ENCODE results near the gene GPC4. TPM values are rescaled to one million over a fixed set of nuclear protein-coding genes. Genes with fewer than 3 reads are reported as not detected.

The GPC4 gene
- total RNA-seq, 4 donors from 2014 or later = 6.6 to 27.6 (median 11.1) TPM

DNA sequence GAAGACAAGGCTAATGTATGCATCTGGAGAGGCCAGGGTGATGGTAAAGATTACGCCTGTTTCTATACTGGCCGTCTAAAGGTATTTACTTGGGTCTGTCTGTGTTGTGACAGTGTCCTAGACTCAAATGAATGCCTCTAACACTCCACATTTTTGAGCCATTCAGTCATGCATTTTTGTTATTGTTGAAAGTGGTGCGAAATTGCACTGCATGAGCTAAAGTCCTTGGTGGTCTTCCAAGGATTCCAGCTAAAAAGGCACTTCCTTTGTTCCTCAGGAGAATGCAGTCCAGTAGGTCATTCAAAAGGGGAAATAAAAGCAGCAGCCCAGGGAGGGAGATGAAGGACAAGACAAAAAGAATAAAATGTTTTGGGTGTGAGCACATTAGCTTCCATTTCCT, 3.0 kb downstream of the GPC4 start:
- no peak for DNase-seq (ENCODE audit: low spot score)
- TF ChIP-seq, protein P1, sequence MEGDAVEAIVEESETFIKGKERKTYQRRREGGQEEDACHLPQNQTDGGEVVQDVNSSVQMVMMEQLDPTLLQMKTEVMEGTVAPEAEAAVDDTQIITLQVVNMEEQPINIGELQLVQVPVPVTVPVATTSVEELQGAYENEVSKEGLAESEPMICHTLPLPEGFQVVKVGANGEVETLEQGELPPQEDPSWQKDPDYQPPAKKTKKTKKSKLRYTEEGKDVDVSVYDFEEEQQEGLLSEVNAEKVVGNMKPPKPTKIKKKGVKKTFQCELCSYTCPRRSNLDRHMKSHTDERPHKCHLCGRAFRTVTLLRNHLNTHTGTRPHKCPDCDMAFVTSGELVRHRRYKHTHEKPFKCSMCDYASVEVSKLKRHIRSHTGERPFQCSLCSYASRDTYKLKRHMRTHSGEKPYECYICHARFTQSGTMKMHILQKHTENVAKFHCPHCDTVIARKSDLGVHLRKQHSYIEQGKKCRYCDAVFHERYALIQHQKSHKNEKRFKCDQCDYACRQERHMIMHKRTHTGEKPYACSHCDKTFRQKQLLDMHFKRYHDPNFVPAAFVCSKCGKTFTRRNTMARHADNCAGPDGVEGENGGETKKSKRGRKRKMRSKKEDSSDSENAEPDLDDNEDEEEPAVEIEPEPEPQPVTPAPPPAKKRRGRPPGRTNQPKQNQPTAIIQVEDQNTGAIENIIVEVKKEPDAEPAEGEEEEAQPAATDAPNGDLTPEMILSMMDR (IDR thresholded peaks at IDR 0.05) = no peak
- no peak for ATAC-seq (ENCODE audit: low FRiP score)

DNA sequence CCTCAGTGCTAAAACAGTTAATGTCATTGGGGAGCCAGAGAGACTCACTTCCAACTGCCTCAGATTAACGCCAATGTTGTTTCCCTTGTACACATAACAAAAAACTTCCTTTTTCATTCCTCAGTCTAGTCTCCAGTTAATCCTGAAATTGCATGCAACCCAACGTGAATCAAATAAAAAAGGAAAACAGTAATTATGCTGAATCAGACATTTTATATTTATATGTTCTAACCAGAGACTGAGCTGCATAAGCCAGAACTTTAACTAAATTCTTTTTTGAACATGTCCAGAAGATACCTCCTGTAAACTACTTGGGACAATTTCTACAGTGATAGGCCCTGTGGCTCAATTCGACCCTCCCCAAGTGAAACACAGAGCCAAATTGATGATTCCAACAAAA, 4.7 kb downstream of the GPC4 start:
- DNase-seq (ENCODE audit: low spot score) (no peak), ATAC-seq (ENCODE audit: low FRiP score) (no peak)
- TF ChIP-seq, protein P1 (IDR thresholded peaks at IDR 0.05) = no peak

DNA sequence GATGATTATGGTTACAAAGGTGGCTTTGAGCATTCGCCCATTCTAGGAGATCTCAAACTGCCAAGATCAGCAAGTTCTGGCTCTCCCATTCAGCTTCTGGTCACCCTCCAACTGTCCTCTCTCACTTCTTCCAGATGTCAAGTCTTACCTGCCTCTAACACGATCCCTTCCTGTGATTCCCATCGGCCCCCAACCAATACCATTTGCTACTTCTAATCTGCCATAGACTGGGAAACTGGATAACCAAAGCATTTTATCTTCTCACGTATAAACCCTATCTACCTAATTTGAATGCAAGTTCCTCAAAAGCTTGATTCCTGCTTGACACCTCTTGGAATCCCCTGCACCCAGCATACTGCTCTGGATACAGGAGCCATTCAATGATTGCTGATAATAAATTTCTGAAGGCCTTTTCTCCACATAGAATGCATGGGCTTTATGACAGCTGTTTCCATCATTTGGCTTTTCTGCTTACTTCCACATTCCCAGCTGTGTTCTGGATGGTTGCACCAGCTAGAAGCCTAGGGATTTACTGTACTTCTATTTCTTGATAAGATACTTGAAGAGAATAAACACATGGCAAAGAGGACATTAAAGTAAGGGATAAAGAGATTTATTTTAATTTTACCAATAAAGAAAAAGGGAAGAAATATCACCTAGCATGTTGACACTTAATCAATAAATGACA, 9.6 kb downstream of the GPC4 start:
- ATAC-seq (ENCODE audit: low FRiP score) (no peak), DNase-seq (ENCODE audit: low spot score) (no peak)
- TF ChIP-seq, protein P1 (IDR thresholded peaks at IDR 0.05) = no peak

DNA sequence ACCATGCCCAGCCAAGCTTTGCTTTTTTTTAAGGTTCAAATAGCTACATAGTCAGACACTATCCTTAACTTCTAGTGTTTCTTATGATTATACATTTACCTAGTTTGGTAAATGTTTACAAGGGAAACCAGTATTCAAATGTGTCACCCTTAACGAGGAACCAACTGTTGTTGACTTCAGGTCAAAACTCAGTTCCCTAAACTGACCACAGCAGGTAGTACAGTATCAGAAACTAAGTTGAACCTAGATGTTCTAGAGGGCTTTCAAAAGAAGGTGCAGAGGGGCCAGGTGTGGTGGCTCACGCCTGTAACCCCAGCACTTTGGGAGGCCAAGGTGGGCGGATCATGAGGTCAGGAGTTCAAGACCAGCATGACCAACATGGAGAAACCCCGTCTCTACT, 11.3 kb downstream of the GPC4 start:
- ATAC-seq (ENCODE audit: low FRiP score) (no peak), DNase-seq (ENCODE audit: low spot score) (no peak)
- TF ChIP-seq, protein P1 (IDR thresholded peaks at IDR 0.05) = no peak

DNA sequence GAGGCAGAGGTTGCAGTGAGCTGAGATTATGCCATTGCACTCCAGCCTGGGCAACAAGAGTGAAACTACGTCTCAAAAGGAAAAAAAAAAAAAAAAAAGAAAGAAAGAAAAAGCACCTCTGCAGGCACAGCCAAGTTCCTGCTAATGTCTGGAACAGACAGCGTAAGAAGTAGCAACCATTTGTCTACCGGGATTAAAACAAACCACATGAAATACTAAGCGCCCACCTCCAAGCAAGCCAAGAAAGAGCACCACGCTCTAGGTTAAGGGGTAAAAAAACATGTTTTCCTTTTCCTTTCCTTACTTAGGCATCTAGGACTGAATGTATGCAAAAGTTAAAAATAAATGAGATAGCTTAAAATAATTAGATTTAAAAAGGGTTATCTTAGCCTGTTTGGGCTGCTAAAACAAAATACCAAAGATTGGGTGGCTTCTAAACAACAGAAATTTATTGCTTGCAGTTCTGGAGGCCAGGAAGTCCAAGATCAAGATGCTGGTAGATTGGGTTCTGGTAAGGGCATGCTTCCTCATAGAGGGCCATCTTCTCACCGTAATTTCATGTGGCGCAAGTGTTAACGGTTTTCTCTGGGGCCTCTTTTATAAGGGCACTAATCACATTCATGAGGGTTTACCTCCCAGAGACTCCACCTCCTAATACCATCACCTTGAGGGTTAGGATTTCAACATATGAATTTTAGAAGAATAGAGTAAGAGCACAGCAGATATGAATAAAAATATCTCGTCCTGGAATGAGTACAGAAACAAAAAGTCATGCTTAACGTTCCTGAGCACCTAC, 12.3 kb downstream of the GPC4 start:
- TF ChIP-seq, protein P1 (IDR thresholded peaks at IDR 0.05) = no peak
- DNase-seq (ENCODE audit: low spot score) (no peak), ATAC-seq (ENCODE audit: low FRiP score) (no peak)

DNA sequence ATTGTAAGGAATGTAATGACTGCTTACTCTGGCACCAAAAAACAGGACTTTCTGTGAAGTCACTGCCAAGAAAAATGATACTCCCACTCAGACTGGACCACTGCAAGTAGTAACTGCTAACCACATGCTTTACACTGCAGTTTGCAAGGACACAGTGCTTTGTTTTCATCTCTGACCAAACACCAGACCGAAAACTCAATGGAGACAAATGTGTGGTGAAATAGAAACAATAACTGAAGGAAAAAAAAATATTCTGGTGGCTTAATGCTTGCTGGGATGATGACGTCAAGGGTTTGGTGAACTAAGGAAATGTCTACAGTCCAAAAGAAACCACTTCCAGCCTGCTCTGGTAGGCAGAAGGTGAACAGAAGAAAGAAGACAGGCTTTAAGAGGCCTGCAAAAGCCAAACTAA, 13.2 kb downstream of the GPC4 start:
- ATAC-seq (ENCODE audit: low FRiP score) (no peak), DNase-seq (ENCODE audit: low spot score) (no peak)
- TF ChIP-seq, protein P1 (IDR thresholded peaks at IDR 0.05) = no peak

DNA sequence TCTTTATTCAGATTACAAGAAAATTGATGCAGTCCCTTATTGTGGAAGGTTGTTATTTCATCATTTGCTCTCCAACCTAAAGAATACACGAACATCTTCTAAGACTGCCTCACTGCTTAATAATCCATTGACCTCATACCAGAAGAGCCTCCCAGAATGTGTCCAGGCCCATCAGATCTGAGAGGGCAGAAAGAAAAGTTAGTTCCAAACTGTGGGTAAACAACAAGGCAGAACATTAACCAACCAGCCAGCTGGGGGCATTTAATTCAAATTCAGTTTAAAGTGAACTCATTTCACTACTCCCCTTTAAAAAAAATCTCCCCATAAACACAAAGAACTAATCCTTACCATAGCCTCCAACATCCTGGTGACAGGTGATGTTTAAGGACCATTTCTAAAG, 13.8 kb downstream of the GPC4 start:
- no peak for DNase-seq (ENCODE audit: low spot score)
- ATAC-seq (ENCODE audit: low FRiP score) = no peak
- TF ChIP-seq, protein P1 (IDR thresholded peaks at IDR 0.05) = no peak

All from omental fat pad (tissue), 4 donors.